ENCODE results near the gene UCHL1.
"Not testable (repeated sequence)": the region's sequence is repeated elsewhere in the genome, so short reads cannot be mapped to it uniquely, and the experiment has no call there.

The UCHL1 gene

GRCh38 chr4:41241919-41242318, 14.8 kb upstream of the UCHL1 start:
- DNase-seq, result no peak

DNA sequence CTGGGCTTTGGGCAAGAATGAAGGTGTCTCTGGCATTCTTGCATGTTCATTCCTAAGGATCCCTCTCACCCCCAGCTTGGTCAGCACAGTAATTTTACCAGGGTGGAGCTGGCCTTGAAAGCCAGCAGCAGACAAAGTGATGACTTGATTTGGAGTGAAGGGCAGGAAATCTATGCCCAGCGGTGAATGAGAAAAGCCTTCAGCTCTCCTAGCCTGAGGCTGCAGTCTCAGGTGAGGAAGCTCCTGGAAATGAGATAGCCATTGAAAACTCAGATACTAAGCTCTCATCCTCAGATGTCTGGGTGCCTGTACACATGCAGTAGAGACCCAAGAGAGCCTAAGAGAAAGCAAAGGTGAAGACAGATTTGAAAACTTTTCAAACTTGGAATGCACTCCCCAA, 10.7 kb upstream of the UCHL1 start:
- no peak for DNase-seq

- peak; percentile 68 to 87 (median 78) for DNase-seq
Measured at GRCh38 chr4:41256131-41256739, 493 bp upstream of the UCHL1 start.

GRCh38 chr4:41257257-41257901, 651 bp downstream of the UCHL1 start:
- peak; percentile 89 to 94 (median 90) for DNase-seq

DNA sequence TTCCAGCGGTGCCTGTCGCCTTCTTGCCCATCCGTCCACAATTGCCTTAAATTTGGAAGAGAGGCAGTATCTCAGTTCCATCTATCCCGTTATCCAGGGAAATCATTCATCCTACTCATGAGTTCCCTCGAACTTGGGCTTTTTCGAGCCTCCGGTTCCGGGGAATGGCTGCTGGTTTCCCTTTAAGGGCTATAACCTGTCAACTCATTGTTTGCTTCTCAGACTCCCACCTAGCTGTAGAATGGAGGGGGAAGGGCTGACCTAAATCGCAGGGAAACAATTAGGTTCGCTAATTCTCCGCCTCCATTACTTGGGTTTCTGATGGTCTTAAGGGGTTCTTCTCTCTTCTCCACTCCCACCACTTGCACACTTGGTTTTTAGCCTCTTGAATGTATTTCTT, 1.2 kb downstream of the UCHL1 start:
- peak in 1 of 3 experiments; percentile 75 for DNase-seq

DNA sequence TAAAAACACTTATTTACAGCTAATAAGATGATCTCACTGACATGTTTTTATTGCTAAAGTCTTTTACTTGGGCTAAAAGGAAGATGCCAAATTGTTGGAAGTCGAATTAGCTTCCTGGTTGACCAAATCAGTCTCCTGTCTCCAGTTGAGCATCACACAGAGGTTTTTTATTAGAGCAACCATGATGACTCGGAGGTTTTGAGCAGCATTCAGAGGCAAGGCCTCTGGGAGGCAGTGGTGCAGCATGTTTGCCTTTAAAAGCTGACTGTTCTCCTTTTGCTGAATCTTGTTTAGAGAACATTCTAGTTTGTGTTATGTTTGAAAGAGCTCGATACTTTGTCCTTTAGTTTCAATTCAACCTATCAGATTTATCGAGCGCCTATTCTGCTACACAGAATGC, 2.1 kb downstream of the UCHL1 start:
- DNase-seq, result peak; percentile 9 to 63 (median 41)

DNA sequence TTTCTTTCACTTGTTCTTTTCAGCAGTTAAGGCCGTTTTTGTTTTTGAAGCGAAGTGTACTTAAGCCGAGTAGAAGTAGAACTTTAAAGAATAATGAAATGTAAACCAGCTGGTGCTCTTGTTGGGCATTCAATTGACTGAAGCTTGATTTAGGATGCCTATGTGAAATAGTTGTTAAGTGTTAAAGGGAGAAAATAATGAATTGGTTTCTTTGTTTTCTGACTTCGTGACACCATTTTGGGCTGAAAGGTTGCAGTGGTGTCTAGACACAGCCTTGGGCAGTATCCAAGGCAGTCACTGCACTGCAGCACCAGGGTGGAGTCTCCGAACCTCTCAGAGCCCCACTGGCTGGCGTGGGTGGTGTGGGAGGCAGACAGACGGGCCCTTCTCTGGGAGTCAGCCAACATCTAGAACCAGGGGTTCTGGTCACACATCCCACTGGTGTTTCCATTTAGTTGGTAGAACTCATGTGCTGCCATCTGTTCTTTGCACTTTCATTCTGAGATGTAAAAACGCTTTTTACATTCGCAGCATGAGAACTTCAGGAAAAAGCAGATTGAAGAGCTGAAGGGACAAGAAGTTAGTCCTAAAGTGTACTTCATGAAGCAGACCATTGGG, 3.5 kb downstream of the UCHL1 start:
- no peak for DNase-seq

- DNase-seq, result no peak
Measured at GRCh38 chr4:41262198-41262597, 5.5 kb downstream of the UCHL1 start.

GRCh38 chr4:41264212-41264611, 7.5 kb downstream of the UCHL1 start:
- DNase-seq, result no peak

DNA sequence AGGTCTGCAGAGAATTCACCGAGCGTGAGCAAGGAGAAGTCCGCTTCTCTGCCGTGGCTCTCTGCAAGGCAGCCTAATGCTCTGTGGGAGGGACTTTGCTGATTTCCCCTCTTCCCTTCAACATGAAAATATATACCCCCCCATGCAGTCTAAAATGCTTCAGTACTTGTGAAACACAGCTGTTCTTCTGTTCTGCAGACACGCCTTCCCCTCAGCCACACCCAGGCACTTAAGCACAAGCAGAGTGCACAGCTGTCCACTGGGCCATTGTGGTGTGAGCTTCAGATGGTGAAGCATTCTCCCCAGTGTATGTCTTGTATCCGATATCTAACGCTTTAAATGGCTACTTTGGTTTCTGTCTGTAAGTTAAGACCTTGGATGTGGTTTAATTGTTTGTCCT, 11.3 kb downstream of the UCHL1 start:
- peak; percentile 7 to 90 (median 37) for DNase-seq

- DNase-seq, result peak in 2 of 3 experiments; percentile 28 to 52
Measured at GRCh38 chr4:41268721-41269517, 12.2 kb downstream of the UCHL1 start.

DNA sequence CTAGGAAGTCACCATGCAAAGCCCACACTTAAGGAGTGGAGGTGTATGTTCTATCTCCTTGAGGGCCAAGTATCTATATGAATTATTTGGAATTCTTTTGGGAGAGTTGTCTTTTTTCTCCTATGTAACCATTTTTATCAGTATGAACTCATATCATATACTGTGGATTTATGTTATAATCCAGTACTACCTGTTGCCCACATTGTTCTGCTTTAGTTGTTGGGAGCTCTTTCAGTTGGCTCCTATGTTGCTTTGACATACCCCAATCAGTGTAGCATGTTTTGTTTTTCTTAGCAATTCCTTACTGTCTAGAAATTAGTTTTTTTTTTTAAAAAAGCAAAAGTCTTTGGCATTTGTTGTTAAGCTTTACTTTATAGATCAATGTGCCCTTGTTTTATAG, 13.0 kb downstream of the UCHL1 start:
- no peak for DNase-seq

DNA sequence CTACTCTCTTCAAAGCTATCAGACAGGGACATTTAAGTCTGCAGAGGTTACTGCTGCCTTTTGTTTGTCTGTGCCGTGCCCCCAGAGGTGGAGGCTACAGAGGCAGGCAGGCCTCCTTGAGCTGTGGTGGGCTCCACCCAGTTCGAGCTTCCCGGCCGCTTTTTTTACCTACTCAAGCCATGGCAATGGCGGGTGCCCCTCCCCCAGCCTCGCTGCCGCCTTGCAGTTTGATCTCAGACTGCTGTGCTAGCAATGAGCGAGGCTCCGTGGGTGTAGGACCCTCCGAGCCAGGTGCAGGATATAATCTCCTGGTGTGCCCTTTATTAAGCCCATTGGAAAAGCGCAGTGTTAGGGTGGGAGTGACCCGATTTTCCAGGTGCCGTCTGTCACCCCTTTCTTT, 19.2 kb downstream of the UCHL1 start:
- not testable (repeated sequence) for DNase-seq

DNA sequence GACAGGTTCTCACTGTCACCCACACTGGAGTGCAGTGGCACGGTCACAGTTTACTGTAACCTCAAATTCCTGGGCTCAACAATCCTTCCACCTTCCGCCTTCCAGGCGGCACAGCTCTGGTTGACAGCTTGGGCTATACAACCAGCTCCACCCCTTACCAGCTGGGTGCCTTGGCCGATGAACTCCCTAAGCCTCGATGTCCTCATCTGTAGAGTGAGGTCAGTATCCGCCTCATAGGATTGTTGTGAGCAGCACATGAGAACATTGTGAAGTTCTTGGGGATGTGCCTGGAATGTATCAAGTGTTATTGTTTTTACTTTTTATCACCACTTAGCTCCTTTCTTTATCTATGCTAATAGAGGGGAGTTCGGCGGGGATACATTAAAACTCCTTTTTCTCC, 23.3 kb downstream of the UCHL1 start:
- no peak for DNase-seq

DNA sequence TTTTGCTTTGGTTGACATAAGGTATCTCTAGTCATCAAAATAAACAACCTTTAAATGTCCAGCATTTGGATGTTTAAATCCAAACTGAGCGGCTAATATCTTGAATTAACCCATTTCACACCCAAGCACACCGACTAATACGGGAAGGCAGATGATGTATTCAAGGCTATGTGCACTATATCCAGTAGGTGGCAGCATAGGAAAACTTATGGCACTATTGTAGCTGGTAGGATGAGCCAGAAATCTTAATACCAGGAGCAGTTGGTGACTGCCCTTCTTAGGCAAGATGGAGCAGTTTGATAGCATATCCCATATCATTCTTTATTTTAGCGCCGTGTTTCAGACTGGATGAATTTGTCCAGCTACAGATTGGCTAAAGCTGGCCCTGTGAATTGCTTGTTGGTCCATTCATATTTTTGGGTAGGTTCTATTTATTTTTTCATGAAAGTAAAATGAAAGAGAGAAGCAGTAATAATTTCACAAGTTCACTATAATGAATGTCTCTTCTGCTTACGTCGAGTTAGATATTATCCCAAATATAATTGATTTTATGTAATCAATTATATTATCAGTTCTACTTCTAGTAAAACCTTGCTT, 24.4 kb downstream of the UCHL1 start:
- peak; percentile 71 to 94 (median 93) for DNase-seq

GRCh38 chr4:41282366-41282765, 25.6 kb downstream of the UCHL1 start:
- DNase-seq, result no peak

GRCh38 chr4:41285202-41285863, 28.6 kb downstream of the UCHL1 start:
- peak in 1 of 3 experiments; percentile 28 for DNase-seq

DNA sequence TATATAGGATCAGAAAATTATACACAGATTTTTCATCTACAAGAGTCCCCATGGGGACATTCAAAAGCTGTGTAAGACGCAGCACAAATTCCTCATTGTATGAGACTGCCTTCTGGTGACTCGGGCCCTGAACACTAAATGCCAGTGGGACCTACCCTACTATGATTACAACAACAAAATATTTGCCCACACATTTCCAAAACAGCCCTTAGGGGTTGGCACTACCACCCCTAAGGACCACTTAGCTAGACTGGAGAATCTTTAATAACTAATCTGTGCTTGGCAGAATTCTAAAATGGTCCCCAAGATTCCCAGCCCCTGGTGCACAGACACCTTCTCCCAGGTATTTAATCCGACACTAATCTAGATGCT, 29.1 kb downstream of the UCHL1 start:
- no peak for DNase-seq

DNA sequence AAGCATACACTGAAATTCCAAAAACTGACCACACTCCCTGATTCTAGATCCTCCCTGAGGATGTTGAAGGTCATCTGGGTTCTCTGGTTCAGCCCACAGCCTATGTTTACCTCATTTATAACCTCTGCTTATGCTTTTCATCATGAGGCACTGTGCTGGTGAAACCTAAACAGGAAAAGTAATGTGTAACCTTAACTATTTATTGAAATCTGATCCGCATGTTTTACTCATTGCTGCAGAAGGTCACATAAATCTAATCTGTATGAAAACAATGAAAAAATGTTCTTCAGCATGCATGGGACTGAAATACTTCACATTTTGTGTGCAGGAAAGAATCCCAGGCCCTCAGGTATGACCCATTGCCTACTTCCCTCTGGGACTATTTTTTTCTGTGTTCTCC, 30.3 kb downstream of the UCHL1 start:
- DNase-seq, result no peak

DNA sequence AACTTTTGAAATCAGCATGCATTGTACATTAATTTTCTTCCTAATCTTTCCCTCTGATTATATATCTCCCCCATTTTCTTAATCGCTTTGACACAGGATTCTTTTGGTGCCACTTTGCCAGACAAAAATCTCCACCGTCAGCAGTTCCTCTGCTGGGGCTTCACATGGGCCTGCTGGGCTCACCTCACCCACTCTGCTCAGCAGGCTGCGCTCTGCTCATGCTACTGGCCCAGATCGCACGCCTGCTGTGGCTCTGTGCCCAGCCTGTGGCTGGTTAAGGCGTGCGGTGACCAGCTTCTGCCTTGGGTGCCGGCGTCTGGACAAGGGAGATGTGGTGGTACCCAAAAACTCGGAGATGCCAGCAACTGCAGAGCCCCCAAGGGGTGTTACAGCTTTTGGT, 31.1 kb downstream of the UCHL1 start:
- no peak for DNase-seq

- no peak for DNase-seq
Measured at GRCh38 chr4:41288254-41288653, 31.5 kb downstream of the UCHL1 start.

DNA sequence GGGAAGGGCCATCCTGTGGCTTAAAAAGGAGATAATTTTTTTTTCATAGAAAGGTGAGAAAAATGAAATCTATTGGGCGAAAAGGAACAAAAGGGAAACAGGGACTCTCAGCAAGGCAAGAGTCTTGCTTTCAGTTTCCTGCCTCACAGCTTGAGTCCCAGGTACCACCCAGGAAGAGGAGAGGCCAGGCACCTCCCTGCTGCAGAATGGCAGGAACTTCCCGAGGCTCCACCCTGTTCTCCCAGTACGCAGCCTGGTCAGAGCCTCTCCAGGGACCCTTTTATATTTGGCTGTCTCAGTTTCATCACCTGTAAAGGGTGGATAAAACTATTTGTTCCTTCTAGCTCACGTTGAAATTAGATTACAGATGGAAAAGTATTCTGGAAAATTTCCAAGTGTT, 33.8 kb downstream of the UCHL1 start:
- DNase-seq, result no peak

Data from NCI-H1417 (cell line).